Neural cell (in vitro differentiated cells): ENCODE measurements around the gene ALX4.

ENCODE experiments used
- EZH2 ChIP-seq: fragments of 200-600, 300-800 bp; shearing (Covaris generic), sonication (generic); IDR thresholded peaks from 2 replicates; pipeline ENCODE4 v1.6.1; 2014; ENCODE audit warnings: antibody characterized with exemption, low read length, borderline replicate concordance, mild to moderate bottlenecking; ENCODE audit not compliant: insufficient read depth, poor library complexity, severe bottlenecking
- POLR2AphosphoS5 ChIP-seq: IDR thresholded peaks from 2 replicates; pipeline ENCODE4 v1.6.1; 2012
- TF ChIP-seq, protein P1 (sequence below): fragments of 450-650 bp; IDR thresholded peaks from 2 replicates; pipeline ENCODE4 v1.5.1; 2014; ENCODE audit warnings: antibody characterized with exemption, mild to moderate bottlenecking, moderate library complexity; ENCODE audit not compliant: poor library complexity, severe bottlenecking

DNA sequence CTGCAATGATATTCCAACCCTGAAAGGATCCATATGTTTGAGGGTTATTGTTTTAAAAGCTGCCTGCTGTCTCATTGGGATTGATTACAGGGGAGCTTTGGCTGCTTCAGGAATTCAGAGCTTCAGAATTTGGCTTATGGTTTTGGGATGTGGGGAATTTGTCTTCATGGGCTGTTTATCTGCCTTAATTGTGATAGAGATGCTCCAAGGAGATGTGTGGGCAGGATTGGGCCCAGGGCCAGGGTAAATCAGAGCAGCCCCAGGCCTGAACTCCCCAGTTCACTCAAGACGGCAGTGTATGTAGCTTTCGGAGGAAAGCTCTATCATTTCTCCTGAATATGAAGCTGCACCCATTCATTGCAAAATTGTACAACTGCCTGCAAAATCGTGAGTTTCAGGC lies 88.5 kb downstream of the ALX4 start:
- TF ChIP-seq EZH2, result no peak
- TF ChIP-seq, protein P1, sequence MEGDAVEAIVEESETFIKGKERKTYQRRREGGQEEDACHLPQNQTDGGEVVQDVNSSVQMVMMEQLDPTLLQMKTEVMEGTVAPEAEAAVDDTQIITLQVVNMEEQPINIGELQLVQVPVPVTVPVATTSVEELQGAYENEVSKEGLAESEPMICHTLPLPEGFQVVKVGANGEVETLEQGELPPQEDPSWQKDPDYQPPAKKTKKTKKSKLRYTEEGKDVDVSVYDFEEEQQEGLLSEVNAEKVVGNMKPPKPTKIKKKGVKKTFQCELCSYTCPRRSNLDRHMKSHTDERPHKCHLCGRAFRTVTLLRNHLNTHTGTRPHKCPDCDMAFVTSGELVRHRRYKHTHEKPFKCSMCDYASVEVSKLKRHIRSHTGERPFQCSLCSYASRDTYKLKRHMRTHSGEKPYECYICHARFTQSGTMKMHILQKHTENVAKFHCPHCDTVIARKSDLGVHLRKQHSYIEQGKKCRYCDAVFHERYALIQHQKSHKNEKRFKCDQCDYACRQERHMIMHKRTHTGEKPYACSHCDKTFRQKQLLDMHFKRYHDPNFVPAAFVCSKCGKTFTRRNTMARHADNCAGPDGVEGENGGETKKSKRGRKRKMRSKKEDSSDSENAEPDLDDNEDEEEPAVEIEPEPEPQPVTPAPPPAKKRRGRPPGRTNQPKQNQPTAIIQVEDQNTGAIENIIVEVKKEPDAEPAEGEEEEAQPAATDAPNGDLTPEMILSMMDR, result no peak
- no peak for TF ChIP-seq POLR2AphosphoS5
